ENCODE measurements around the gene MRGPRX4.
"Not testable (repeated sequence)": the region's sequence is repeated elsewhere in the genome, so short reads cannot be mapped to it uniquely, and the experiment has no call there.

The MRGPRX4 gene

DNA sequence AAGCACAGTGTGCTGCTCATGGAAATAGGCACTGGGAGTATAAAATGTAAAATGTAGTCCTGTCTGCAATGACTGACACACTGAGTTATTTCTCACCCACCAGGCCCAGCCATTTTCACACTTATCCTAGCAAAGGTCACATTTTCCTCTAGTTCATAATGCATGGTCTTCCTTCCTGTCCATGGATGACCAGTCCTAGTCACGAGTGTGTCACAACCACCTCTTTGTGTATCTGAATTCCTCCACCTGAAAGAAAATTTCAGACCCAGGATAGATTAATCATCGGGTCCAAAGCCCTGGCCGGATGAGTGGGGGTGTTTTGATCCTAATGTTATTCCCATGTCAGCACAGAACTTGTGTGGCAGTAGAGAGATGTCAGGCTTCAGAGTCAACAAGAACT, at the start of gene MRGPRX4:
Gene MRGPRX4, plus strand, starts transcription at position 172 of the 400 bp plus-strand sequence. CDS start 420 bp downstream, outside the sequence.
- DNase-seq: no peak

DNA sequence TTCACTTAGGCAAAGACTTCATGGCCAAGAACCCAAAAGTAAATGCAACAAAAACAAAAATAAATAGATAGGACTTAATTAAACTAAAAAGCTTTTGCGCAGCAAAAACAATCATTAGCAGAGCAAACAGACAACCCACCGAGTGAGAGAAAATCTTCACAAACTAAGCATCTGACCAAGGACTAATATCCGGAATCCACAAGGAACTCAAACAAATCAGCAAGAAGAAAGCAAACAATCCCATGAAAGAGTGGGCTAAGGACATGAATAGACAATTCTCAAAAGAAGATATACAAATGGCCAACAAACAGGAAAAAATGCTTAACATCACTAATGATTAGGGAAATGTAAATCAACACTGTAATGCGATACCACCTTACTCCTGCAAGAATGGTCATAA, 41.5 kb upstream of the MRGPRX4 start:
- DNase-seq: not testable (repeated sequence)

DNA sequence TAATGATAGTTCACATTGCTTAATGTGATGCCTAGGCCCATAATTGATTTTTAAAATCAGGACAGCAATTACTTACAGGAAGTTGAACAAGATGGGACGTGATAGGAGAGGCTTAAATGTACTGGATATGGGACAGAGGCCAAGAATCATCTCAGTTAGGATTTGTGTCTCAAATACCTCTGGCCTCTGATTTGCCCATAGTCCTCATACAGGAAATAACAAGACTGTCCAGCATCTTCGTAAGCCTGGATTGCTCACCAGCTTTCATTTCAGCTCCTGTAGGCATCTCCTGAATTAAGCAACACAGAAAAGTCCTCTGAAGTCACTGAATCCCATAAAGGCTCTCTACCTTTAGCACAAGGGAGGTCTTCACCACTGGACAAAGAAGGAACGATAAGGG, 40.3 kb upstream of the MRGPRX4 start, which contains the start of gene MRGPRX3:
Gene MRGPRX3, plus strand, starts transcription at position 231 of the 400 bp plus-strand sequence. CDS start 4,632 bp downstream, outside the sequence.
- no peak for DNase-seq

DNA sequence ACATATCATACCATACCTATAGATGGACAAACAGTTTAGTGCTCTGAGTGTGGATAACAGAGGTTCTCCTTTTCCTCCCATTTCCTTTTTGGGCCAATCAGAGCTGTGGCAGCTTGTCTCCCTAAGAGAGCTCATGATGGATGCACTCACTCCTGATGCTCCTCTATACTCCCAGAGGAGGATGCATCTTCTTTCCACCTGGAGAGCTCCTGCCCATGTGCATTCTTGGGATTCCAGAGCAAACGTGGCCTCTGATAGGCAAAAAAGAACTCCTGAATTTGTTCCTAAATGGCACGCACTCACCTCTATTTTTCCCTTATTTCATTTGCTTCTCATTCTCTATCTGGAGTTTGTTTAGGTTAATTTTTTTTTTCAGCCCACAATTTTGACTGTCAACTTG, 37.3 kb upstream of the MRGPRX4 start:
- DNase-seq: no peak

DNA sequence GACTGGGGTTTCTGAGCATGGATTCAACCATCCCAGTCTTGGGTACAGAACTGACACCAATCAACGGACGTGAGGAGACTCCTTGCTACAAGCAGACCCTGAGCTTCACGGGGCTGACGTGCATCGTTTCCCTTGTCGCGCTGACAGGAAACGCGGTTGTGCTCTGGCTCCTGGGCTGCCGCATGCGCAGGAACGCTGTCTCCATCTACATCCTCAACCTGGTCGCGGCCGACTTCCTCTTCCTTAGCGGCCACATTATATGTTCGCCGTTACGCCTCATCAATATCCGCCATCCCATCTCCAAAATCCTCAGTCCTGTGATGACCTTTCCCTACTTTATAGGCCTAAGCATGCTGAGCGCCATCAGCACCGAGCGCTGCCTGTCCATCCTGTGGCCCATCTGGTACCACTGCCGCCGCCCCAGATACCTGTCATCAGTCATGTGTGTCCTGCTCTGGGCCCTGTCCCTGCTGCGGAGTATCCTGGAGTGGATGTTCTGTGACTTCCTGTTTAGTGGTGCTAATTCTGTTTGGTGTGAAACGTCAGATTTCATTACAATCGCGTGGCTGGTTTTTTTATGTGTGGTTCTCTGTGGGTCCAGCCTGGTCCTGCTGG, 35.3 kb upstream of the MRGPRX4 start:
- DNase-seq: no peak

DNA sequence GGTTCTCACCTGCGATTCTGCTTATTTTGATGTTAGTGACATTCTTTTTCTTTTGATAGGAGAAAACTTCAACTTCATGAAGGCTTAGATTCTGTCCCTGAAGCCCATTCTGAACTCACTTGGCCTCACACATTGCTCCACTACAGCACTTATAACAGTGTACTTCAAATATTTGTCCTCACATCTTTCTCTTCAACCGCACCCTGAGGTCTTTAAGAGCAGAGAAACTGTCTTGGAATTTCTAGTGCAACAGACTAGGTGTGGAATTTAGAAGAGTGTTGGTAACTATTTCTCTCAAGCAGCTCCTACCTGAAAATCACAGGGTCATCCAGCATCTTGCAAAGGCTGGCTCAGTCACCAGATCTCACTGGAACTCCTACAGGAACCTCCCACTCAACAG, 32.5 kb upstream of the MRGPRX4 start:
- DNase-seq: no peak

DNA sequence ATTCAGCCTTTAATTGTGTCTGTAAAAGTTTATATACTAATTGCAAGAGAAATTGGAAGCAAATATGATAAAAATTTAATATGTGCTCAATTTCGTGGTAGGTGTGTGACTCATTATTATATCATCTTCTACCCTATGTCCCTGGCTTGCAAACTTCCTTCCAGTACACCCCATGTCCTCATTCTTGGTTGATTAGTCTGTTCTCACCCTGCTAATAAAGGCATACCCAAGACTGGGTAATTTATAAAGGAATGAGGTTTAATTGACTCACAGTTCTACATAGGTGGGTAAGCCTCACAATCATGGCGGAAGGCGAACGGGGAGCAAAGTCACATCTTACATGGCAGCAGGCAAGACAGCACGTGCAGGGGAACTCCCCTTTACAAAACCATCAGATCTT, 28.4 kb upstream of the MRGPRX4 start:
- DNase-seq: no peak

DNA sequence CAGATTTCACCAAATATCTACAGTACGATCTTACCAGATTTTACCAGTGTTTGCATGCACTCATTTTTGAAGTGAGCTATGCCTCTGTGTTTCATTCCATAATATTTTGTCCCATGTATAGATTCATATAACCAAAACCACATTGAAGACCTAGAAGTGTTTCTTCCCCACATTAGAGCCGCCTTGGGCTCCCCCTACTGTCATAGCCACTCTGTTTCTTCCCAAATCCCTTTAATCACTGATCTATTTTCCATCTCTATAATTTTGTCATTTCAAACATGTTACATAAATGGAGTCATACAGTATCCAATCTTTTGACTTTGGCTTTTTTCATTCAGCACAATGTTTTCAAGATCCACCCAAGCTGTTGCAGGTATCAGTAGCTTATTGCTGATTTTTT, 27.6 kb upstream of the MRGPRX4 start:
- DNase-seq: no peak

DNA sequence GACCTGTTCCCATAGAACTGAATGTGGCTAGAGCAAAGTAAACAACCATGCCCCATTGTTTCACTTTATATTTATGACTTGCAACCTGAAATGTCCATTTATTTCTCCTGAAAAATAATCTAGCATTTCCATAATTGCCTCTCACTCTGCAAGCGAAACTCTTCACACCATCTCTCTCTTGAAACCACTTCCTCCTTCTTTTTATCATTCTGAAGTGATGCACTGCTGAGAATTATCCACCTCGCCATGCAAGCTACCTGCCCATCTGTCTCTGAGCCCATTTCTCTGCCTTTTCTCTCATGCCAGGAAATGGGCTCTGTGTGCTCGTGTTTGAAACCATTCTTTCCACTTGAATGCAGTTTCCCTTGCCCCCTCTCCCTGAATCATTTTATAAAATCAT, 26.8 kb upstream of the MRGPRX4 start:
- DNase-seq: no peak

DNA sequence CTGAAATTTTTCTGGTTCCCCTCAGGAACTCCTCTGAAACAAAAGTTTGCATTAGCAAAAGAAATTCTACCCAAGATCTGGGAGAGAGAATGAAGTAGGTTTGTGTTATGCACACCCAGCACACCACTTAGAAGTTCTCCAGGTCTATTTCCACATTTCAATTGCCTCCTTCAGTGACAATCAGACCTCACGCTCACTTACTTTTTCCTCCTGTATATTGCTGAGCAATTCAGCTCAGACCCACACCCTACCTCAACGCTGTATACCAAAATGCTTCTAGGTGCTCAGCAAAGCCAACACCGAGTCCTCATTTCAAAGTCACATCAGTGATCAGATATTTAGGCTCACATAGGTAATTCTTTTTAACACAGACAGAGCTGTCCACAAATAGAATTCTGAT, 21.1 kb upstream of the MRGPRX4 start:
- no peak for DNase-seq

DNA sequence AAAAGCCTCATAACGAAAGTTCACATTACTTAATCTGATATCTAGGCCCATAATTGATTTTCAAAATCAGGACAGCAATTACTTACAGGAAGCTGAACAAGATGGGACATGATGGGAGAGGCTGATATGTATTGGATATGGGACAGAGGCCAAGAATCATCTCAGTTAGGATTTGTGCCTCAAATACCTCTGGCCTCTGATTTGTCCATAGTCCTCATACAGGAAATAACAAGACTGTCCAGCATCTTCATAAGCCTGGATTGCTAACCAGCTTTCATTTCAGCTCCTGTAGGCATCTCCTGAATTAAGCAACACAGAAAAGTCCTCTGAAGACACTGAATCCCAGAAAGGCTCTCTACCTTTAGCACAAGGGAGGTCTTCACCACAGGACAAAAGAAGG, 4.3 kb upstream of the MRGPRX4 start:
- no peak for DNase-seq

DNA sequence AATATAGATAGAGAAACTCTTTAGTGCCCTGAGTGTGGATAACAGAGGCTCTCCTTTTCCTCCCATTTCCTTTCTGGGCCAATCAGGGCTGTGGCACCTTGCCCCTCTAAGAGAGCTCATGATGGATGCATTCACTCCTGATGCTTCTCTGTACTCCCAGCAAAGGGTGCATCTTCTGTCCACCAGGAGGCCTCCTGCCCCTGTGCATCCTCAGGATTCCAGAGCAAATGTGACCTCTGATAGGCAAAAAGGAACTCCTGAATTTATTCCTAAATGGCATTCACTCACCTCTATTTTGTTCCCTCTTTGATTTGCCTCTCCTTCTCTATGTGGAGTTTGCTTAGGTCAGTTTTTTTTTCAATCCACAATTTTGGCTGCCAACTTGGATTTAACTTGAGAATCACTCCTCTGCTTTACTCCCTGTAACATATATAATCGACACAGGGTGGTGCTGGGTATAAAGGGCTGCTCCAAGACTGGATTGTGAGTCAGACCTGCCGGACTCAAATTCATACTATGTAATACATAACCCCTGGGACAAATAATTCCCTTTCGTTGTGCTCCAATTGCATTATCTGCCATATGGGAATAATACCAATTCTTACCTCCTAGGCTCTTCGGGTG, 1.1 kb upstream of the MRGPRX4 start:
- no peak for DNase-seq

DNA sequence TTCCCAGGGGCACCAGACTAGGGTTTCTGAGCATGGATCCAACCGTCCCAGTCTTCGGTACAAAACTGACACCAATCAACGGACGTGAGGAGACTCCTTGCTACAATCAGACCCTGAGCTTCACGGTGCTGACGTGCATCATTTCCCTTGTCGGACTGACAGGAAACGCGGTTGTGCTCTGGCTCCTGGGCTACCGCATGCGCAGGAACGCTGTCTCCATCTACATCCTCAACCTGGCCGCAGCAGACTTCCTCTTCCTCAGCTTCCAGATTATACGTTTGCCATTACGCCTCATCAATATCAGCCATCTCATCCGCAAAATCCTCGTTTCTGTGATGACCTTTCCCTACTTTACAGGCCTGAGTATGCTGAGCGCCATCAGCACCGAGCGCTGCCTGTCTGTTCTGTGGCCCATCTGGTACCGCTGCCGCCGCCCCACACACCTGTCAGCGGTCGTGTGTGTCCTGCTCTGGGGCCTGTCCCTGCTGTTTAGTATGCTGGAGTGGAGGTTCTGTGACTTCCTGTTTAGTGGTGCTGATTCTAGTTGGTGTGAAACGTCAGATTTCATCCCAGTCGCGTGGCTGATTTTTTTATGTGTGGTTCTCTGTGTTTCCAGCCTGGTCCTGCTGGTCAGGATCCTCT, 709 bp downstream of the MRGPRX4 start:
- DNase-seq: no peak

DNA sequence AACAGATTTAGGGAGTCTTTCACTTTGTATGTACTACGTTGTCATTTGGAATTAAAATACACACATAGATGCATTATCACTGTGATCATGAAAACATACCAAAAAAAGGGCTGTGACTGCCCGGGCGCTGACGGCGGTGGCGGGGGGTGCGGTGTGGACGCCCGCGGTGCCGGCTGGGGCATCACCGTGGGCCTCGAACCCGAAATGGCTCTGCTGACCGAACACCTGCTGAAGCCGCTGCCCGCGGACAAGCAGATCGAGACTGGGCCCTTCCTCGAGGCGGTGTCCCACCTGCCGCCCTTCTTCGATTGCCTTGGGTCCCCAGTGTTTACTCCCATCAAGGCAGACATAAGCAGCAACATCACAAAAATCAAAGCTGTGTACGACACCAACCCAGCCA, 16.2 kb downstream of the MRGPRX4 start:
- DNase-seq: no peak

DNA sequence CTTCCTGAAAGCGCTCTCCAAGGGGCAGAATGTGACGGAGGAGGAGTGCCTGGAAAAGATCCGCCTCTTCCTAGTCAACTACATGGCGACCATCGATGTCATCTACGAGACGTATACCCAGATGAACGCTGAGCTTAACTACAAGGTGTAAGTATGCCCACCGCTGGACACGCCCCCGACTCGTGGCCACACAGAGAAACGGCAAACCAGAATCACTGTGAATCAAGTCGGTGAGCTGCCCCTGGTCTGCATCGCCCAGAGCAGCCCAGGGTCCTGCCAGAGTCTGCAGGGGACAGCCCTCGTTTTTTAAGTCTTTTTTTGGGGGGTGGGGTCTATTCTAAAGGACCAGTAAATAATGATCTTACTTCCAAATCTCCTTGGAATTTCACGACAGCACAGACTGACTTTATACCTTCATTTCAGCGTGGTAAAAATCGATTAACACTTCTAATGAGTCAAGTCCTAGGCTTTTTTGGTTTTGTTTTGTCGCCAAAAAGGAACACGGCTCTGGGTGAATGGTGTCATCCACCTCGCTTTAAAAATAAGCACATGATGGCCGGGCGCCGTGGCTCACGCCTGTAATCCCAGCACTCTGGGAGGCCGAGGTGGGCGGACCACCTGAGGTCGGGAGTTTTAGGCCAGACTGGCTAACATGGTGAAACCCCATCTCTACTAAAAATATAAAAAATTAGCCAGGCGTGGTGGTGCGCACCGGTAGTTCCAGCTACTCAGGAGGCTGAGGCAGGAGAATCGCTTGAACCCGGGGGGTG, 17.0 kb downstream of the MRGPRX4 start:
- DNase-seq: not testable (repeated sequence)

DNA sequence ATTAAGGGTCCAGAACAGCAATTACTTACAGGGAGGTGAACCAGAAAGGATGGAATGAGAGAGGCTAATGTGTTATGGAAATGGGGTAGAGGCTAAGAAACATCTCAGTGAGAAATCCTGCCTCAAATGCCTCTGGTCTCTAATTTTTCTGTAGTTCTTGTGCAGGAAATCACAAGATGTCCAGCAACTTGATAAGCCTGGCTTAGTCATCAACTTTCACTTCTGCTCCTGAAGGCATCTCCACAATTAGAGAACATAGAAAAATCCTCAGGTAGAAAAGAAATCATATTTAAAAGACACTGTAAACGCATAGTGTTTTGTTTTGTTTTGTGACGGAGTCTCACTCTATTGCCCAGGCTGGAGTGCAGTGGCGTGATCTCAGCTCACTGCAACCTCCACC, 18.7 kb downstream of the MRGPRX4 start:
- no peak for DNase-seq

DNA sequence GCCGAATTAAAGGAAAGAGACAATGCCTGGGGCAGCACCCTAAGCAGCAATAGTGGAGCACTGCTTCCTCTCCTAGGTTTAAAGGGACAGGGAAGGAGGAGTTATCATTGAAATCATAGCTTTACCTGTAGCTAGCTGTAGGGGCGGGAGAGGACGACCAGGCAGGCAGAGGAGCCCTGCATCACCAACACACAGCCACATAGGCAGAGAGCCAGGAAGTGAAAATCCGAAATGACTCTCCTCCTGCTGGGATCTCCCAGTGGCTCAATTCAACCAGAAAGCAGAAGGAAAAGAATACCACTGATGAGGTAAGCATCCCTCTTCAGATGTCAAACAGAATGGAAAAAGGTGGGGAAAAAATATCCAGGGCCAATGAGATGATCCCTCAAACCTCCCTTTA, 20.4 kb downstream of the MRGPRX4 start:
- DNase-seq: no peak

DNA sequence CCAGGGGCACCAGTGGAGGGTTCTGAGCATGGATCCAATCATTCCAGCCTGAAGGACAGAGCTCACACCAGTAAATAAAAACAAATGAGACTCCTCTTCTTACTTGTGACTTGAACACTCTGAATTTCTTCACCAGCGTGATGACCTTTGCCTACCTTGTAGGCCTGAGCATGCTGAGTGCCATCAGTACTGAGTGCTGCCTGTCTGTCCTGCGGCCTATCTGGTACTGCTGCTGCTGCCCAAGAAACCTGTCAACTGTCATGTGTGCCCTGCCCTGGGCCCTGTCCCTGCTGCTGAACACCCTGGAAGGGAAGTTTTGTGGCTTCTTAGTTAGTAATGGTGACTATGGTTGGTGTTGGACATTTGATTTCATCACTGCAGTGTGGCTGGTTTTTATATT, 23.9 kb downstream of the MRGPRX4 start:
- no peak for DNase-seq

DNA sequence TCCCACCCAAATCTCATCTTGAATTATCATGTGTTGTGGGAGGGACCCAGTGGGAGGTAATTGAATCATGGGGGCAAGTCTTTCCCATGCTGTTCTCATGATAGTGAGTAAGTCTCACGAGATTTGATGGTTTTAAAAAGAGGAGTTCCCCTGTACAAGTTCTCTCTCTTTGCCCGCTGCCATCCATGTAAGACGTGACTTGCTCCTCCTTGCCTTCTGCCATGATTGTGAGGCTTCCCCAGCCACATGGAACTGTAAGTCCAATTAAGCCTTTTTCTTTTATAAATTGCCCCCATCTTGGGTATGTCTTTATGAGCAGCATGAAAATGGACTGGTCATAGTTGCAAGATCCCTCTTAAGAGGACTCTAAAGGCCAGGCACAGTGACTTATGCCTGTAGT, 25.1 kb downstream of the MRGPRX4 start:
- not testable (repeated sequence) for DNase-seq

DNA sequence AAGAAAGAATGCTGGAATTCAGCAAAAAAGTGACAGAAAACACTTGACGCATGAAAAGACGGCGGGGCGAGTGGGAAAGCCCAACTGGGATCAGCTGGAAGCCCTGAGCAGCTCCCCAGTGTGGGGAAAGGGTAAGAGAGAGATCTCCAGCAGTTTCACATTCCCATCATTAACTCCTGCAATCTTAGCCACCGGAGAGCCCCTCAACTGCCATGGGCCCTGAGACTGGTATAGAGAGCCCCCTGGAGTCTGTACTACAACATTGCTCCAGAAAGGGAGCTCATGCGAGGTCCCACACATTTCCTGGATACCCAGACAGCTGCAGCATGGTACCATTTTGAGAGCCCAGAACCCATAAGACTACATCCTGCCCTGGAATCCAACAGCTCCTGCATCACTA, 31.1 kb downstream of the MRGPRX4 start:
- DNase-seq: no peak

DNA sequence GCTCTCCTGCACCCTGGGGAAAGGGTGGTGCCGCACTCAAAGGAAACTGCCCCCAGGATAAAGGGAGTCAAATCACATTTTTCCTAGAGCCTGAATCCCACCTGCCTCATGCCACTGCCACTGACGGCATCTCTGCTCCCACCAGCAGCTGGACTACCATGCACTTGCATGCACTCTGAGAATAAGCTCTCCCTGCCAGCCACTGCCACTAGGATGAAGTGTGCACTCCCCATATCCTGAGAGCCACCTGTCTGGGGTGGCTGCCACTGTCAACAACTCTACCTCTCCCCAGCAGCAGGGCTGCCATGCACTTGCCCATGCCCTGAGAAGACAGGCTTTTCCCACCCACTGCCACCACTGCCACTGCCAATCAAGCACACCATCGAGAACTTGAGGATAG, 31.6 kb downstream of the MRGPRX4 start:
- DNase-seq: no peak

DNA sequence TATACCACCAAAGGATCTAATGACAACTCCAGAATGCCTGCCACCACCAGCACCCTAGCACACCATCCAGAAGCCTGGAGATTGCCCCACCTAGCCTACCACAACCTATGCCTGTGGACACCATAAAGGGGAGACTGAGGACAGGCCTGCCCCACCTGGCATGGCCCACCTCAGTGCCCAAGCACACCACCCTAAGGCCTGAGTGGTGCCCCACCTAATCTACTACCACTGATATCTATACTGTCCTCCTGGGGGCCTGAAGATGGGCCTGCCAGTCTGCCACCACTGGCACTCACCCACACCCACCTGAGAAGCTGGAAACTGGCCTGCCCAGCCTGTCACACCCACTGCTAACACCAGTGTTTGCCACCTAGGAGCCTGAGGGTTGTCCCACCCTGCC, 32.1 kb downstream of the MRGPRX4 start:
- no peak for DNase-seq

DNA sequence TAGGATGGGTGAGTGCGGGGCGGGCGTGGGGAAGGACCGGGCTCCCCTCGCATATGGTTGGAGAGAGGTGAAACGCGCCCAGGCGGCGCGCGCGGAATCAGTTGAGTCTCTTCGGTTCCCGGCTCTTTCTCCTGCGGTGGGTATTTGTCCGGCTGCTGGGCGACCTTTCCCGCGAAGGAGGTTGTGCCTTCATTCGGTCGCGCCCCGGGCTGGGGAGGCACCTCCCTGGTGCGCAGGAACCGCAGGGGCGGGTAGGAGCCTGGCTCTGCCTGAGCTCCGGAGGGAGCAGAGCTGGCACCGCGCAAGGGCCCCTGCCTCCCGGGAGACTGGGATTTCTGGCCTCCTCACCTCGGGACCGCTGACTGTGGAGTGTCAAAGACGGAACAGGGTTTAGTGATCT, 36.4 kb downstream of the MRGPRX4 start:
- DNase-seq: no peak

Measured in cortex of kidney (tissue), 1 donor.